Measurements from ENCODE around the gene DNAH12.

The DNAH12 gene, protein sequence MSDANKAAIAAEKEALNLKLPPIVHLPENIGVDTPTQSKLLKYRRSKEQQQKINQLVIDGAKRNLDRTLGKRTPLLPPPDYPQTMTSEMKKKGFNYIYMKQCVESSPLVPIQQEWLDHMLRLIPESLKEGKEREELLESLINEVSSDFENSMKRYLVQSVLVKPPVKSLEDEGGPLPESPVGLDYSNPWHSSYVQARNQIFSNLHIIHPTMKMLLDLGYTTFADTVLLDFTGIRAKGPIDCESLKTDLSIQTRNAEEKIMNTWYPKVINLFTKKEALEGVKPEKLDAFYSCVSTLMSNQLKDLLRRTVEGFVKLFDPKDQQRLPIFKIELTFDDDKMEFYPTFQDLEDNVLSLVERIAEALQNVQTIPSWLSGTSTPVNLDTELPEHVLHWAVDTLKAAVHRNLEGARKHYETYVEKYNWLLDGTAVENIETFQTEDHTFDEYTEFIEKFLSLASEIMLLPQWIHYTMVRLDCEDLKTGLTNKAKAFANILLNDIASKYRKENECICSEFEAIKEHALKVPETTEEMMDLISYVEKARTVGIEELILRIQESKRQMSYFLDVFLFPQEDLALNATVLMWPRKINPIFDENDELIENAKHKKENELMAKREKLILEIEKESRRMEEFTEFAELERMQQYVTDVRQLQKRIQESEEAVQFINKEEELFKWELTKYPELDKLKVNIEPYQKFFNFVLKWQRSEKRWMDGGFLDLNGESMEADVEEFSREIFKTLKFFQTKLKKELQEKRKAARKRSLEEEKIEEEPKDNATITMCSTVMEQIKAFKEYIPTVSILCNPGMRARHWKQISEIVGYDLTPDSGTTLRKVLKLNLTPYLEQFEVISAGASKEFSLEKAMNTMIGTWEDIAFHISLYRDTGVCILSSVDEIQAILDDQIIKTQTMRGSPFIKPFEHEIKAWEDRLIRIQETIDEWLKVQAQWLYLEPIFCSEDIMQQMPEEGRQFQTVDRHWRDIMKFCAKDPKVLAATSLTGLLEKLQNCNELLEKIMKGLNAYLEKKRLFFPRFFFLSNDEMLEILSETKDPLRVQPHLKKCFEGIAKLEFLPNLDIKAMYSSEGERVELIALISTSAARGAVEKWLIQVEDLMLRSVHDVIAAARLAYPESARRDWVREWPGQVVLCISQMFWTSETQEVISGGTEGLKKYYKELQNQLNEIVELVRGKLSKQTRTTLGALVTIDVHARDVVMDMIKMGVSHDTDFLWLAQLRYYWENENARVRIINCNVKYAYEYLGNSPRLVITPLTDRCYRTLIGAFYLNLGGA (N-terminal part only)

GRCh38 chr3:57544181-57545125, at the start of gene DNAH12:
DNAH12 (minus strand) TSS chr3:57544344; CDS start chr3:57542870, 1,474 bp downstream.
- TF ChIP-seq, protein P1, sequence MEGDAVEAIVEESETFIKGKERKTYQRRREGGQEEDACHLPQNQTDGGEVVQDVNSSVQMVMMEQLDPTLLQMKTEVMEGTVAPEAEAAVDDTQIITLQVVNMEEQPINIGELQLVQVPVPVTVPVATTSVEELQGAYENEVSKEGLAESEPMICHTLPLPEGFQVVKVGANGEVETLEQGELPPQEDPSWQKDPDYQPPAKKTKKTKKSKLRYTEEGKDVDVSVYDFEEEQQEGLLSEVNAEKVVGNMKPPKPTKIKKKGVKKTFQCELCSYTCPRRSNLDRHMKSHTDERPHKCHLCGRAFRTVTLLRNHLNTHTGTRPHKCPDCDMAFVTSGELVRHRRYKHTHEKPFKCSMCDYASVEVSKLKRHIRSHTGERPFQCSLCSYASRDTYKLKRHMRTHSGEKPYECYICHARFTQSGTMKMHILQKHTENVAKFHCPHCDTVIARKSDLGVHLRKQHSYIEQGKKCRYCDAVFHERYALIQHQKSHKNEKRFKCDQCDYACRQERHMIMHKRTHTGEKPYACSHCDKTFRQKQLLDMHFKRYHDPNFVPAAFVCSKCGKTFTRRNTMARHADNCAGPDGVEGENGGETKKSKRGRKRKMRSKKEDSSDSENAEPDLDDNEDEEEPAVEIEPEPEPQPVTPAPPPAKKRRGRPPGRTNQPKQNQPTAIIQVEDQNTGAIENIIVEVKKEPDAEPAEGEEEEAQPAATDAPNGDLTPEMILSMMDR (IDR thresholded peaks at IDR 0.05; ENCODE audit: low read depth, low read length, missing control alignments): no peak
- DNase-seq (ENCODE audit: extremely low read depth, low read depth): no peak
- H3K4me3 ChIP-seq (replicated peaks; ENCODE audit: low read depth, low read length): peak within 1 kb of the TSS; percentile 16; the same call in 1 of the 2 replicates

DNA sequence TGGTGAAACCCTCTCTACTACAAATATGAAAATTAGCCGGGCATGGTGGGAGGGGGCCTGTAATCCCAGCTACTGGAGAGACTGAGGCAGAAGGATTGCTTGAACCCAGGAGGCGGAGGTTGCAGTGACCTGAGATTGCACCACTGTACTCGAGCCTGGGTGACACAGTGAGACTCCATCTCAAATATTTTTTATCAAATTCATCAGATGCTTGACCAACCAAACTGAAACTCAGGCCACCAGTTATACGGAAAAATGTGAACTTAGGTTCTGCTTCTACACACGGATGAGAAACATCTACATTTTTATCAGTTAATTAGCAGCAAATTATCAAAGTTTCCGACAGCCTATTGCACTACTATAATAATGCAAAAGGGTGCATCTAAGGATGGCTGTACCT, 48.2 kb upstream of the DNAH12 start:
- TF ChIP-seq, protein P1 (IDR thresholded peaks at IDR 0.05; ENCODE audit: low read depth, low read length, missing control alignments): no peak
- no peak for DNase-seq (ENCODE audit: extremely low read depth, low read depth)
- no peak overlapping the region for H3K4me3 ChIP-seq (replicated peaks; ENCODE audit: low read depth, low read length)

GRCh38 chr3:57587905-57588304, 43.8 kb upstream of the DNAH12 start:
- TF ChIP-seq, protein P1 (IDR thresholded peaks at IDR 0.05; ENCODE audit: low read depth, low read length, missing control alignments): no peak
- no peak overlapping the region for H3K4me3 ChIP-seq (replicated peaks; ENCODE audit: low read depth, low read length)
- DNase-seq (ENCODE audit: extremely low read depth, low read depth): no peak

DNA sequence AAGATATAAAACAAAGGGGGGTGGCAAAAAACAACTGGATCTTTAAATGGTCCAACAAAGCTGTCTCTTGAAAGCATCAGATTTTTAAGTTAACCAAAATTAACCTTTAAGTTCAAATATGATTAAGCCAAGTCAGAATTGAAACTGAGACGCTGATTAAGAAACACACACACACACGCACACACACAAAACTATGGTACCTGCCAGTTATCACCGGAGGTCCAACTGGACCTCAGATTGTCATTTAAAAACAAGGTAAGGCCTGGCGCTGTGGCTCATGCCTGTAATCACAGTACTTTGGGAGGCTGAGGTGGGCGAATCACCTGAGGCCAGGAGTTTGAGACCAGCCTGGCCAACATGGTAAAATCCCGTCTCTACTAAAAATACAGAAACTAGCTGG, 42.6 kb upstream of the DNAH12 start:
- DNase-seq (ENCODE audit: extremely low read depth, low read depth): no peak
- no peak overlapping the region for H3K4me3 ChIP-seq (replicated peaks; ENCODE audit: low read depth, low read length)
- TF ChIP-seq, protein P1 (IDR thresholded peaks at IDR 0.05; ENCODE audit: low read depth, low read length, missing control alignments): no peak

GRCh38 chr3:57583544-57583943, 39.4 kb upstream of the DNAH12 start:
- no peak overlapping the region for H3K4me3 ChIP-seq (replicated peaks; ENCODE audit: low read depth, low read length)
- TF ChIP-seq, protein P1 (IDR thresholded peaks at IDR 0.05; ENCODE audit: low read depth, low read length, missing control alignments): no peak
- DNase-seq (ENCODE audit: extremely low read depth, low read depth): no peak

Measured in HFF-Myc (cell line).